GM12892 (cell line): Measurements from ENCODE around the gene DIRAS2.

Experiments
- POLR2A ChIP-seq: IDR thresholded peaks from 2 replicates; pipeline ENCODE4 v1.6.1; 2011; ENCODE audit warnings: low read depth, low read length, control low read depth
- POLR2AphosphoS5 ChIP-seq: IDR thresholded peaks from 2 replicates; pipeline ENCODE4 v1.6.1; 2011; ENCODE audit warnings: low read depth, low read length, control low read depth

GRCh38 chr9:90647843-90648242 is 5.2 kb upstream of the DIRAS2 start:
- TF ChIP-seq POLR2A: no peak
- TF ChIP-seq POLR2AphosphoS5: no peak
